ENCODE results near the gene RPL13.

RPL13 gene

GRCh38 chr16:89563639-89564392 lies 3.3 kb downstream of the RPL13 start:
- no peak for DNase-seq (ENCODE audit: extremely low read depth, low read depth)
- no peak for TF ChIP-seq CTCF (IDR thresholded peaks at IDR 0.05; ENCODE audit: low read depth, low read length)

- no peak for TF ChIP-seq CTCF (IDR thresholded peaks at IDR 0.05; ENCODE audit: low read depth, low read length)
- no peak for DNase-seq (ENCODE audit: extremely low read depth, low read depth)
Measured at GRCh38 chr16:89564476-89565255, 4.2 kb downstream of the RPL13 start.

- DNase-seq (ENCODE audit: extremely low read depth, low read depth) = no peak
- TF ChIP-seq CTCF (IDR thresholded peaks at IDR 0.05; ENCODE audit: low read depth, low read length) = no peak
Measured at GRCh38 chr16:89565256-89565505, 4.7 kb downstream of the RPL13 start.

GRCh38 chr16:89565506-89566372 lies 5.3 kb downstream of the RPL13 start:
- no peak for DNase-seq (ENCODE audit: extremely low read depth, low read depth)
- TF ChIP-seq CTCF (IDR thresholded peaks at IDR 0.05; ENCODE audit: low read depth, low read length) = peak; percentile 63

GRCh38 chr16:89567656-89568594 lies 7.4 kb downstream of the RPL13 start:
- TF ChIP-seq CTCF (IDR thresholded peaks at IDR 0.05; ENCODE audit: low read depth, low read length) = no peak

GRCh38 chr16:89569506-89570341 lies 9.2 kb downstream of the RPL13 start:
- no peak for DNase-seq (ENCODE audit: extremely low read depth, low read depth)
- no peak for TF ChIP-seq CTCF (IDR thresholded peaks at IDR 0.05; ENCODE audit: low read depth, low read length)

More at GRCh38 chr16:89567656-89568594, 7.4 kb downstream of the RPL13 start:
- no peak for DNase-seq (ENCODE audit: extremely low read depth, low read depth)
